ENCODE measurements around the gene NSD2.
"Not testable (repeated sequence)": the region's sequence is repeated elsewhere in the genome, so short reads cannot be mapped to it uniquely, and the experiment has no call there.

Gene NSD2

GRCh38 chr4:1987296-1987695, 116.1 kb downstream of the NSD2 start:
- no peak for DNase-seq

GRCh38 chr4:1987721-1988326, 116.6 kb downstream of the NSD2 start:
- no peak for DNase-seq

- DNase-seq: no peak
Measured at GRCh38 chr4:1988327-1988724, 117.1 kb downstream of the NSD2 start.

DNA sequence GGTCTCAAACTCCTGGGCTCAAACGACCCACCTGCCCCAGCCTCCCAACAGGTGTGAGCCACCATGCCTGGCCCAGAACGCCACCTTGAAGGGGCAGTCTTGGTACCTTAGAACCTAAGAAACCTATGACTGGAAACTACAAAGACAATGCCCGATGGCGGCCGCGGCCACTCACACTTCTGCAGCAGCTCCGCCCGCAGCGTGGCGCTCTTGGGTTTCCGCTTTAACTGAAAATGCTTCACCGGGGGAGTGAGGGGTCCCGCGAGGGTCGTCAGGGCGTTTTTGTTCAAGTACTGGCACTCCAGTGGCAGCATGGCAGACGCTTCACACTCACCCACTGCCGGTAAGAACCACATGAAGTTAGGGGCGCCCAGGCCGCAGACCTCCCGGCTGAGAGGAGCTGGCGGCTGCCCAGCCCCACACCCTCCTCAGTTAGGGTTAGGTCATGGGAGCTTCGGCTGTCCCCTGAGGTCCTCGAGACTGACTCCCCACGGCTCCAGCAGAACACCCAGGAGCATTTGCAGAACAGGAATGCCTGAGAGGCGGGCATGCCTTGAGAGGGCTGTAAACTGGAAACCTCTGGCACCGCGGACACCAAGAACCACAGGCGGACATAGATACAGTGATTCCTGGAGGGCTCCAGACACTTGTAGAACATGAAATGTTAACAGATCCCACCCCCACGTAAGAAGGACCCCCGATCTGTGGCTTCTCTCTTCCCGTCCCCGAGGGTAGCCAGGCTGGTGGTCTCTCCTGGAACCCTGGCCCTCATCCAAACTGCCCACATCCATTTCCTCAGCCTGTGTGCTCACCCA, 118.5 kb downstream of the NSD2 start:
- no peak for DNase-seq

GRCh38 chr4:1990348-1990645, 119.1 kb downstream of the NSD2 start:
- DNase-seq: no peak

GRCh38 chr4:1990676-1991075, 119.5 kb downstream of the NSD2 start:
- DNase-seq: no peak

DNA sequence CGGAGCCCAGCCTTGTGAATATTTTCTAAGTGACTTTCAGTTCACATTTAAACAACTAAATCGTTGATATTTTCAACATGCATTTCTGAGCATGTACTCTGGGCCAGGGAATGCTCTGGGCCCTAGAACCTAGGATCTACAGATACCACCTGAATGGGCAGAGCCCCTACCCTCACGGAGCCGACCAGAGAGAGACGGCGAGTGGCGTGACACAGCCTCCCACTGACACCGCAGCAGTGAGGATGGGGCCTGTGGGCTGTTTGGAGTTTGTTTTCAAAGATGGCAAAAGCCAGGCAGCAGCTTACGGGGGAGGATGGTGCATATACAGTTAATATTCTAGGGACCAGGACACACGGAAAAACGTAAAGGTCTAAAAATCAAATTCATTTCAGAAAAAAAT, 119.9 kb downstream of the NSD2 start:
- DNase-seq: no peak

GRCh38 chr4:1991596-1992434, 120.6 kb downstream of the NSD2 start:
- no peak for DNase-seq

- no peak for DNase-seq
Measured at GRCh38 chr4:1992468-1993168, 121.4 kb downstream of the NSD2 start.

GRCh38 chr4:1993169-1993516, 122.0 kb downstream of the NSD2 start:
- no peak for DNase-seq

- DNase-seq: not testable (repeated sequence)
Measured at GRCh38 chr4:1993718-1994516, 122.7 kb downstream of the NSD2 start.

GRCh38 chr4:1994938-1995337, 123.7 kb downstream of the NSD2 start:
- no peak for DNase-seq

GRCh38 chr4:1996866-1997611, 125.8 kb downstream of the NSD2 start:
- DNase-seq: no peak

- no peak for DNase-seq
Measured at GRCh38 chr4:1997712-1998111, 126.5 kb downstream of the NSD2 start.

DNA sequence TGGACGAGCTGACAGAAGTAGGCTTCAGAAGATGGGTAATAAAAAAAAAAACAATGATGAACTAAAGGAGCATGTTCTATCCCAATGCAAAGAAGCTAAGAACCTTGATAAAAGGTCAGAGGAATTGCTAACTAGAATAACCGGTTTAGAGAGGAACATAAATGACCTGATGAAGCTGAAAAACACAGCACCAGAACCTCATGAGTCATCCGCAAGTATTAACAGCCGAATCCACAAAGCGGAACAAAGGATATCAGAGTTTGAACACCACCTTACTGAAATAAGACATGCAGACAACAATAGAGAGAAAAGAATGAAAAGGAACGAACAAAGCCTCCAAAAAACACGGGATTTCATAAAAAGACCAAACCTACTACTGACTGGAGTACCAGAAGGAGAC, 127.1 kb downstream of the NSD2 start:
- no peak for DNase-seq

GRCh38 chr4:1999308-1999707, 128.1 kb downstream of the NSD2 start:
- not testable (repeated sequence) for DNase-seq

GRCh38 chr4:2003361-2003760, 132.2 kb downstream of the NSD2 start:
- DNase-seq: not testable (repeated sequence)

GRCh38 chr4:2006367-2006766, 135.2 kb downstream of the NSD2 start:
- no peak for DNase-seq

GRCh38 chr4:2006956-2007653, 135.9 kb downstream of the NSD2 start:
- DNase-seq: no peak

DNA sequence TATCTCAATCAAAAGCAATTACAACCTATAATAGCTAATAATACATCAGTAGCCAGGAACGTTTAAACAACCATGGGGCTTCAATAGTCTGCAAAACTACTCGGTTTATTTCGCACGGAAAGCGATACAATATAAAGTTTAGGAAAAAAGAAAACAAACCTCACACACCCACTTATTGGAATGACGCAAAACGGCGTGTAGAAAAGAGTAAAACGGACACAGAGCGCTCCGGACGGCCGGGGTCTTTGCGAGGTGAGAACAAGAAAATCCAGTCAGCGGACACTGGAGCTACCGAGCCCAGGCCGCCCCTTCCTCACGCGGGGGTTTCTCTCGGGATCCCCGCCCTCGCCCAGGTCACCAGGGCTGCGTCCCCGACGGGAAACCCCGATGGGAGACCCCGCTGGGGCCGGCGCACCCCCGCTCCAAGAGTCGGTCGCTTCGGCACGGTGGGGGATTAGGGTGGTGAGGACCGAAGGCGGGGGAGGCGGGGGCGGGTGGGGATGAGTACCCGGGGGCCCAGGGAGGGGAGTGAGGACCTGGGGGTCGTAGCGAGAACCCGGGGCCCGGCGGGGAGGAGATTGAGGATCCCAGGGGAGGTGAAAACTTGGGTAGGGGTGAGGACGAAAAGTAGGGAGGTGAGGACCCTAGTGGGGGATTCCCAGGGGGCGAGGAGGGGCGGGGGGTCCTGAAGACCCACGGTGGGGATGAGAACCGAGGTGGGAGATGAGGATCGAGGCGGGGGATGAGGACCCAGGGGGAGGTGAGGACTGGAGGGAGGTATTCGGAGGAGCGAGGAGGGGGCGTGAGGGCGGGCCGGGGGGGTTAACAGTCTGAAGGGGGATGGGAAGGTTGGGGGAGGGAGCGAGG, 136.8 kb downstream of the NSD2 start:
- DNase-seq: no peak
